A549 (cell line): ENCODE measurements around the gene RPL29.

Experiments used
- CTCF ChIP-seq: fragments of >200 bp; sonication (Bioruptor Twin); formaldehyde crosslinking; IDR thresholded peaks from 3 replicates; pipeline ENCODE4 v1.5.1; 2016
- MAFK ChIP-seq: fragments of 450-650 bp; IDR thresholded peaks from 2 replicates; pipeline ENCODE4 v1.6.1; 2014; ENCODE audit not compliant: partially characterized antibody
- PBX3 ChIP-seq: IDR thresholded peaks from 2 replicates; pipeline ENCODE4 v1.6.1; 2012
- POLR2A ChIP-seq: IDR thresholded peaks from 2 replicates; pipeline ENCODE4 v1.6.1; 2012; ENCODE audit warnings: mild to moderate bottlenecking, low read length

GRCh38 chr3:52041118-52041731, 45.5 kb upstream of the RPL29 start:
- TF ChIP-seq CTCF (no peak; the same call in 2 of the 3 replicates), POLR2A (no peak), PBX3 (no peak), MAFK (no peak)
